ENCODE measurements around the gene RPL3. TPM values are rescaled to one million over a fixed set of nuclear protein-coding genes. Genes with fewer than 3 reads are reported as not detected.

Gene RPL3
- polyA plus RNA-seq, 2 donors, result 1,521 to 2,885 TPM

GRCh38 chr22:39279170-39279850 lies 40.1 kb downstream of the RPL3 start:
- Histone ChIP-seq H3K27me3 (ENCODE audit: control insufficient read depth in 1 of 2, insufficient read depth in 2 of 2, low read length in 2 of 2) (no peaks in the 10 kb centered on the region), H3K27ac (ENCODE audit: low read depth in 2 of 2, low read length in 1 of 2) (no peak overlapping the region), H3K36me3 (ENCODE audit: control insufficient read depth in 2 of 2, insufficient read depth in 2 of 2, low read length in 1 of 2) (no peaks in the 10 kb centered on the region), H3K9me3 (ENCODE audit: control insufficient read depth in 2 of 2, insufficient read depth in 1 of 2, low read depth in 1 of 2, low read length in 1 of 2) (no peaks in the 10 kb centered on the region), H3K4me1 (ENCODE audit: control insufficient read depth in 2 of 2, insufficient read depth in 2 of 2, low read length in 1 of 2) (peaks cover 11 to 19% of the 10 kb centered on the region in 2 donors), H3K4me3 (ENCODE audit: low read depth in 1 of 2, low read length in 2 of 2) (no peak overlapping the region)
- WGBS, 2 donors, result 50 to 57% methylated on average over 23 of the region's 23 CpGs

- 55 to 65% methylated on average over 13 of the region's 13 CpGs for WGBS, 2 donors
- Histone ChIP-seq H3K9me3 (ENCODE audit: control insufficient read depth in 2 of 2, insufficient read depth in 1 of 2, low read depth in 1 of 2, low read length in 1 of 2) (no peaks in the 10 kb centered on the region), H3K4me3 (ENCODE audit: low read depth in 1 of 2, low read length in 2 of 2) (no peak overlapping the region), H3K36me3 (ENCODE audit: control insufficient read depth in 2 of 2, insufficient read depth in 2 of 2, low read length in 1 of 2) (no peaks in the 10 kb centered on the region), H3K27me3 (ENCODE audit: control insufficient read depth in 1 of 2, insufficient read depth in 2 of 2, low read length in 2 of 2) (no peaks in the 10 kb centered on the region), H3K27ac (ENCODE audit: low read depth in 2 of 2, low read length in 1 of 2) (no peak overlapping the region), H3K4me1 (ENCODE audit: control insufficient read depth in 2 of 2, insufficient read depth in 2 of 2, low read length in 1 of 2) (peaks cover 4 to 7% of the 10 kb centered on the region in 2 donors)
Observed at GRCh38 chr22:39278040-39278439, 41.4 kb downstream of the RPL3 start.

GRCh38 chr22:39277142-39277607 lies 42.2 kb downstream of the RPL3 start:
- Histone ChIP-seq H3K4me3 (ENCODE audit: low read depth in 1 of 2, low read length in 2 of 2) (no peak overlapping the region), H3K36me3 (ENCODE audit: control insufficient read depth in 2 of 2, insufficient read depth in 2 of 2, low read length in 1 of 2) (no peaks in the 10 kb centered on the region), H3K27ac (ENCODE audit: low read depth in 2 of 2, low read length in 1 of 2) (no peak overlapping the region), H3K4me1 (ENCODE audit: control insufficient read depth in 2 of 2, insufficient read depth in 2 of 2, low read length in 1 of 2) (no peaks in the 10 kb centered on the region), H3K9me3 (ENCODE audit: control insufficient read depth in 2 of 2, insufficient read depth in 1 of 2, low read depth in 1 of 2, low read length in 1 of 2) (no peaks in the 10 kb centered on the region), H3K27me3 (ENCODE audit: control insufficient read depth in 1 of 2, insufficient read depth in 2 of 2, low read length in 2 of 2) (no peaks in the 10 kb centered on the region)
- 76 to 78% methylated on average over 6 of the region's 6 CpGs for WGBS, 2 donors

- H3K27me3 ChIP-seq (ENCODE audit: control insufficient read depth in 1 of 2, insufficient read depth in 2 of 2, low read length in 2 of 2), result no peaks in the 10 kb centered on the region
- WGBS, 2 donors, result 87 to 88% methylated on average over 12 of the region's 12 CpGs
Observed at GRCh38 chr22:39276440-39277141, 42.8 kb downstream of the RPL3 start.

GRCh38 chr22:39275814-39276439 lies 43.5 kb downstream of the RPL3 start:
- Histone ChIP-seq H3K27ac (ENCODE audit: low read depth in 2 of 2, low read length in 1 of 2) (no peak overlapping the region), H3K27me3 (ENCODE audit: control insufficient read depth in 1 of 2, insufficient read depth in 2 of 2, low read length in 2 of 2) (no peaks in the 10 kb centered on the region), H3K4me1 (ENCODE audit: control insufficient read depth in 2 of 2, insufficient read depth in 2 of 2, low read length in 1 of 2) (no peaks in the 10 kb centered on the region), H3K9me3 (ENCODE audit: control insufficient read depth in 2 of 2, insufficient read depth in 1 of 2, low read depth in 1 of 2, low read length in 1 of 2) (no peaks in the 10 kb centered on the region), H3K4me3 (ENCODE audit: low read depth in 1 of 2, low read length in 2 of 2) (no peak overlapping the region), H3K36me3 (ENCODE audit: control insufficient read depth in 2 of 2, insufficient read depth in 2 of 2, low read length in 1 of 2) (no peaks in the 10 kb centered on the region)
- 77 to 89% methylated on average over 9 of the region's 9 CpGs for WGBS, 2 donors

More at GRCh38 chr22:39276440-39277141, 42.8 kb downstream of the RPL3 start:
- H3K4me1 ChIP-seq (ENCODE audit: control insufficient read depth in 2 of 2, insufficient read depth in 2 of 2, low read length in 1 of 2), result no peaks in the 10 kb centered on the region
- no peaks in the 10 kb centered on the region for H3K36me3 ChIP-seq (ENCODE audit: control insufficient read depth in 2 of 2, insufficient read depth in 2 of 2, low read length in 1 of 2)
- no peak overlapping the region for H3K4me3 ChIP-seq (ENCODE audit: low read depth in 1 of 2, low read length in 2 of 2)
- no peak overlapping the region for H3K27ac ChIP-seq (ENCODE audit: low read depth in 2 of 2, low read length in 1 of 2)
- H3K9me3 ChIP-seq (ENCODE audit: control insufficient read depth in 2 of 2, insufficient read depth in 1 of 2, low read depth in 1 of 2, low read length in 1 of 2), result no peaks in the 10 kb centered on the region

- no peaks in the 10 kb centered on the region for H3K4me1 ChIP-seq (ENCODE audit: control insufficient read depth in 2 of 2, insufficient read depth in 2 of 2, low read length in 1 of 2)
- WGBS, 2 donors, result 78 to 85% methylated on average over 17 of the region's 17 CpGs
- no peaks in the 10 kb centered on the region for H3K36me3 ChIP-seq (ENCODE audit: control insufficient read depth in 2 of 2, insufficient read depth in 2 of 2, low read length in 1 of 2)
- no peaks in the 10 kb centered on the region for H3K27me3 ChIP-seq (ENCODE audit: control insufficient read depth in 1 of 2, insufficient read depth in 2 of 2, low read length in 2 of 2)
- H3K27ac ChIP-seq (ENCODE audit: low read depth in 2 of 2, low read length in 1 of 2), result no peak overlapping the region
- H3K4me3 ChIP-seq (ENCODE audit: low read depth in 1 of 2, low read length in 2 of 2), result no peak overlapping the region
- H3K9me3 ChIP-seq (ENCODE audit: control insufficient read depth in 2 of 2, insufficient read depth in 1 of 2, low read depth in 1 of 2, low read length in 1 of 2), result no peaks in the 10 kb centered on the region
Observed at GRCh38 chr22:39273950-39274887, 45.2 kb downstream of the RPL3 start.

- H3K27ac ChIP-seq (ENCODE audit: low read depth in 2 of 2, low read length in 1 of 2), result no peak overlapping the region
- no peaks in the 10 kb centered on the region for H3K36me3 ChIP-seq (ENCODE audit: control insufficient read depth in 2 of 2, insufficient read depth in 2 of 2, low read length in 1 of 2)
- H3K9me3 ChIP-seq (ENCODE audit: control insufficient read depth in 2 of 2, insufficient read depth in 1 of 2, low read depth in 1 of 2, low read length in 1 of 2), result no peaks in the 10 kb centered on the region
- H3K4me1 ChIP-seq (ENCODE audit: control insufficient read depth in 2 of 2, insufficient read depth in 2 of 2, low read length in 1 of 2), result no peaks in the 10 kb centered on the region
- WGBS, 2 donors, result 85 to 96% methylated on average over 9 of the region's 9 CpGs
- no peaks in the 10 kb centered on the region for H3K27me3 ChIP-seq (ENCODE audit: control insufficient read depth in 1 of 2, insufficient read depth in 2 of 2, low read length in 2 of 2)
- H3K4me3 ChIP-seq (ENCODE audit: low read depth in 1 of 2, low read length in 2 of 2), result no peak overlapping the region
Observed at GRCh38 chr22:39270792-39271191, 48.6 kb downstream of the RPL3 start.

- Histone ChIP-seq H3K27ac (ENCODE audit: low read depth in 2 of 2, low read length in 1 of 2) (no peak overlapping the region), H3K9me3 (ENCODE audit: control insufficient read depth in 2 of 2, insufficient read depth in 1 of 2, low read depth in 1 of 2, low read length in 1 of 2) (no peaks in the 10 kb centered on the region), H3K4me1 (ENCODE audit: control insufficient read depth in 2 of 2, insufficient read depth in 2 of 2, low read length in 1 of 2) (no peaks in the 10 kb centered on the region), H3K27me3 (ENCODE audit: control insufficient read depth in 1 of 2, insufficient read depth in 2 of 2, low read length in 2 of 2) (no peaks in the 10 kb centered on the region), H3K36me3 (ENCODE audit: control insufficient read depth in 2 of 2, insufficient read depth in 2 of 2, low read length in 1 of 2) (no peaks in the 10 kb centered on the region), H3K4me3 (ENCODE audit: low read depth in 1 of 2, low read length in 2 of 2) (no peak overlapping the region)
- 72 to 87% methylated on average over 5 of the region's 5 CpGs for WGBS, 2 donors
Observed at GRCh38 chr22:39270280-39270679, 49.1 kb downstream of the RPL3 start.
